GM12878 (cell line): Measurements from ENCODE around the gene FFAR1. TPM values are rescaled to one million over a fixed set of nuclear protein-coding genes. Genes with fewer than 3 reads are reported as not detected.
A peak's percentile ranks its signal among the peaks of the same experiment; 100 is the strongest.

ENCODE experiments used
- ATAC-seq: fragments of 200-7000 bp; cut with Tn5 transposase; 3 replicates; pipeline ENCODE4 v1.9.1; 2020; ENCODE audit warnings: mild to moderate bottlenecking, moderate library complexity
- BruUV-seq: library from RNA; stranded (reverse); fragments of 400-500 nt; replicated peaks from 2 replicates; lab custom pipeline; 2021; lab: Mats Ljungman, UMichigan
- CTCF ChIA-PET: fragments of 300-600 bp; sonication (Branson Sonifier 250); formaldehyde crosslinking; extraction: SDS; loops from one replicate; lab custom pipeline; 2021; ENCODE audit warnings: inconsistent platforms; lab: Yijun Ruan, JAX
- POLR2A ChIA-PET: fragments of 350-600 bp; formaldehyde crosslinking; extraction: SDS; loops from one replicate; lab custom pipeline; 2021; ENCODE audit warnings: inconsistent platforms; lab: Charles Lee
- RAD21 ChIA-PET: fragments of 300-600 bp; sonication (Branson Sonifier 250); formaldehyde crosslinking; loops from one replicate; lab custom pipeline; 2023; ENCODE audit warnings: antibody characterized with exemption; ENCODE audit not compliant: unreplicated experiment; lab: Charles Lee
- SMC1A ChIA-PET: fragments of 300-600 bp; sonication (Branson Sonifier 250); formaldehyde crosslinking; loops from one replicate; lab custom pipeline; 2023; ENCODE audit not compliant: unreplicated experiment, uncharacterized antibody; lab: Charles Lee
- DNase-seq: peaks from one replicate; pipeline ENCODE4 v3.0.0-alpha.2; 2011; ENCODE audit warnings: low read depth, low spot score
- FAIRE-seq: peaks from 3 replicates; lab custom pipeline; 2011; peaks lifted over from hg19 to GRCh38; lab: Jason Lieb, UNC
- H2AFZ ChIP-seq: 2 replicates; pipeline ENCODE4 v1.6.0; 2011; ENCODE audit warnings: low read depth, low read length, control low read depth; ENCODE audit not compliant: control insufficient read depth
- H3K27ac ChIP-seq: 2 replicates; pipeline ENCODE4 v1.5.1; 2011; ENCODE audit warnings: control low read depth; ENCODE audit not compliant: control insufficient read depth, insufficient read depth
- H3K27me3 ChIP-seq, 2 experiments: replicated peaks in 1 of 2; 2 replicates each; pipeline versions ENCODE4 v1.6.0 to v1.6.1; 2011; ENCODE audit warnings: low read length in 1 of 2; ENCODE audit not compliant: control insufficient read depth in 2 of 2, insufficient read depth in 2 of 2
- H3K36me3 ChIP-seq, 2 experiments: 2 replicates each; pipeline ENCODE4 v1.5.1; 2011; ENCODE audit warnings: low read length in 1 of 2; ENCODE audit not compliant: control insufficient read depth in 2 of 2, insufficient read depth in 2 of 2
- H3K4me1 ChIP-seq: 2 replicates; pipeline ENCODE4 v1.6.1; 2011; ENCODE audit warnings: mild to moderate bottlenecking, low read length, moderate library complexity, mixed read lengths; ENCODE audit not compliant: control insufficient read depth, insufficient read depth
- H3K4me2 ChIP-seq: 2 replicates; pipeline ENCODE4 v1.6.0; 2011; ENCODE audit warnings: control low read depth; ENCODE audit not compliant: control insufficient read depth, insufficient read depth
- H3K4me3 ChIP-seq: fragments of 200-600 bp; sonication (generic); 2 replicates; pipeline ENCODE4 v1.5.1; 2016
- H3K79me2 ChIP-seq: 2 replicates; pipeline ENCODE4 v1.6.0; 2011; ENCODE audit warnings: low read length; ENCODE audit not compliant: control insufficient read depth, insufficient read depth
- H3K9ac ChIP-seq: 2 replicates; pipeline ENCODE4 v1.8.0; 2011; ENCODE audit warnings: low read length, control low read depth, mixed read lengths; ENCODE audit not compliant: control insufficient read depth, insufficient read depth
- H3K9me3 ChIP-seq: replicated peaks from 3 replicates; pipeline ENCODE4 v1.5.1; 2011; ENCODE audit warnings: mild to moderate bottlenecking, low read length; ENCODE audit not compliant: control insufficient read depth, insufficient read depth
- H4K20me1 ChIP-seq: 2 replicates; pipeline ENCODE4 v1.6.0; 2011; ENCODE audit not compliant: control insufficient read depth, insufficient read depth
- ESRRA ChIP-seq: IDR thresholded peaks from 2 replicates; pipeline ENCODE4 v1.6.1; 2012; ENCODE audit warnings: mild to moderate bottlenecking, low read length, improper control_type of control experiment
- HDGF ChIP-seq: fragments of 450-650 bp; IDR thresholded peaks from 2 replicates; pipeline ENCODE4 v1.6.1; 2016; ENCODE audit warnings: antibody characterized with exemption
- POLR2A ChIP-seq: IDR thresholded peaks from 2 replicates; pipeline ENCODE4 v1.6.1; 2011; ENCODE audit warnings: low read depth, mild to moderate bottlenecking, low read length
- WGBS: methylation state at CpG from one replicate; pipeline ENCODE4 v1.1.6; 2016; ENCODE audit warnings: low lambda C conversion rate; ENCODE audit not compliant: insufficient replicate concordance, insufficient coverage; ENCODE audit errors: missing lambda C conversion rate; 5-methylcytosine and 5-hydroxymethylcytosine counted together
- in situ Hi-C: fragments of 300-500 bp; cut with MboI; formaldehyde crosslinking; loops from 9 replicates; pipeline ENCODE4 v1.14.3; 2018; ENCODE audit warnings: mixed read lengths
- intact Hi-C: fragments of 100-400 bp; cut with micrococcal nuclease; formaldehyde crosslinking; loops from one replicate; pipeline ENCODE4 v1.14.2; 2022; ENCODE audit not compliant: unreplicated experiment
- polyA plus RNA-seq, 11 experiments: library from polyadenylated mRNA; depleted of rRNA in 4 of 11; unstranded in 6 of 11; stranded (reverse) in 5 of 11; fragments of >200 nt; fragmentation: Nextera tagmentation in 4 of 11; fragmentation: Illumina TruSeq in 1 of 11; extraction: Ambion mirVana in 4 of 11; extraction: Trizol in 1 of 11; gene quantifications; 1 replicate in 1 of 11; 2 replicates in 10 of 11; pipeline versions ENCODE4 v1.2.1 to v1.2.3, GENCODE V29; 2011 to 2016; ENCODE audit warnings: inconsistent platforms in 2 of 11, missing spikeins in 2 of 11, low read depth in 1 of 11
- total RNA-seq, 4 experiments: library from RNA; depleted of rRNA in 3 of 4; stranded (reverse); fragments of >200 nt in 3 of 4; fragmentation: Illumina TruSeq in 1 of 4; extraction: Trizol in 1 of 4; gene quantifications; 2 replicates each; pipeline versions ENCODE4 v1.2.1 to v1.2.3, GENCODE V29; 2013 to 2021

FFAR1 gene
- total and polyA plus RNA-seq, 10 of the 15 experiments (the other 5 are each of a cell fraction or from before 2014, with no cell fraction given), result 0.05 to 0.62 (median 0.14) TPM; not detected in 2

DNA sequence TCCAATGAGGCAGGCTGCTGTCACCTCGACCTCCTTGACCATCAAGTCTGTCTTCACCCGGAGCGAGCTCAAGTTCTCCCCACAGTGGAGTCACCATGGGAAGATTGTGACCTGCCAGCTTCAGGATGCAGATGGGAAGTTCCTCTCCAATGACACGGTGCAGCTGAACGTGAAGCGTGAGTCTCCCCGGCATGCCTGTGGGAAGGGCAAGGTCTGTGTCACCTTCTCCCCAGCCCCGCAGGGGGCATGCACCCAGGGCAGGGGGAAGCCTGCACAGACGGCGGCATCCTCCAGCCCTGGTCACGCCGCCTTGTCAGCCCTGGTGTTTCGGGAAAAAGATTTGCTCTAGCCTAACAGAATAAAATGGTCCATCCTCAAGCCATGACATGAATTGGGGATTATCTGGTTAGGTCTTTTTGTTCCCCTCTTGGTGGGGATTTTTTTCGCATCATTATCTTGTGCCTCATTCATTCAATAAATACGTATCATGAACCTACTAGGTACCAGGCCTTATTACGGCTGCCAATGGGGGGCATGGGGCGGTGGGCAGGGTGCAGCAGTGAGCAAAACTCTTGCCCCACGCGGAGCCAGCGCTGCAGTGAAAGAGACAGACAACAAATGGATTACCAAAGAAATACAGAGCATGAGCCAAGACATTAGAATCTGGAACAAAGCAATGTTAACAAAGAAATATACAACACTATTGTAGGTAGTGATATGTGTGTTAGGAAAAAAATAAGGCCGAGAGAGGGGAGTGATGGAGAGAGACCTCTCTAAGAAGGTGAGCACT is 11.3 kb upstream of the FFAR1 start:
- H3K9me3 ChIP-seq, result no peaks in the 10 kb centered on the region
- H3K4me3 ChIP-seq, result peak overlapping the region; percentile 49; the same call in 1 of the 2 replicates
- H3K79me2 ChIP-seq, result peaks cover 50% of the 10 kb centered on the region
- H3K4me1 ChIP-seq, result peaks cover 48% of the 10 kb centered on the region
- no TSS peak for BruUV-seq
- no peak for ATAC-seq
- TF ChIP-seq ESRRA (no peak), HDGF (0 out of 2 replicates have a peak, but pooled peaks have one; percentile 1), POLR2A (peak; percentile 71)
- TF ChIP-seq, all 136 proteins: peak for 2
- CTCF ChIA-PET, result interaction anchor here (0.7 to 5.1 kb wide), 5 partner anchors 11 to 159 kb away, joined by 3 to 61 read pairs (median 6); partner anchors contain the start of gene FFAR1
- Histone ChIP-seq H3K27me3 (no peaks in the 10 kb centered on the region), H3K4me2 (peak overlapping the region; percentile 61), H4K20me1 (no peaks in the 10 kb centered on the region), H2AFZ (no peak overlapping the region), H3K36me3 (peaks cover 25 to 27% of the 10 kb centered on the region in 2 experiments), H3K27ac (peak overlapping the region; percentile 93; the same call in 1 of the 2 replicates), H3K9ac (no peak overlapping the region)
- POLR2A ChIA-PET, result interaction anchor here (0.8 to 7.2 kb wide), 4 partner anchors 10 to 16 kb away, joined by 3 to 135 read pairs (median 30); partner anchors contain the start of gene FFAR1
- in situ Hi-C loops (loop anchor here (10.0 kb wide), 1 partner anchor 568 kb away; the partner anchor contains the start of genes HCST, NFKBID and TYROBP), intact Hi-C loops (no loop called here)
- RAD21 ChIA-PET, result interaction anchor here (1.0 to 9.4 kb wide), 5 partner anchors 11 to 29 kb away, joined by 3 to 127 read pairs (median 12); partner anchors contain the start of gene FFAR1
- FAIRE-seq, result no peak
- SMC1A ChIA-PET, result interaction anchor here (0.7 to 9.8 kb wide), 8 partner anchors 11 to 156 kb away, joined by 3 to 152 read pairs (median 16); partner anchors contain the start of gene FFAR1
- DNase-seq, result no peak
- 91% methylated on average over 21 of the region's 21 CpGs for WGBS
